Measurements from ENCODE around the gene ABCB7.

ABCB7 gene

DNA sequence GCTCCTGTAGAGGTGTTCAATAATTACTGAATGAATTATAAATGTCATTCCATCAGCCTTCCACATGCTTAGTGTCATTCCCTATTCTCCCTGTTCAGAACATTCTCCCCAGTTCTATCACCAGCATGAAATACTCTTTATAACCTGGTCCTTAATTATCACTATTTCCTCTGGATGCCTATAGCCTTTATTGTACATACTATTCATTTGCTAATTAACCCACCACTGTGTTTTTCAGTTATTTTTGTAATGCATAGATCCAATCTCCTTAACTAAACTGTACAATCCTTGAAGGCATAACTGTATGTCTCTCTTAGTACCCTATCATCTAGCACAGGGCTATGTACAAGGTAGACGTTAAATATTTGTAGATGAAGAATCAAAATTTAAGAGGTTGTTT is 1.2 kb downstream of the ABCB7 start:
- Histone ChIP-seq H3K36me3 (ENCODE audit: control insufficient read depth in 1 of 2, insufficient read depth in 2 of 2, low read length in 2 of 2) (no peaks in the 10 kb centered on the region), H3K79me1 (ENCODE audit: low read length) (peaks cover 3% of the 10 kb centered on the region), H4K8ac (ENCODE audit: low read depth, low read length) (no peak overlapping the region), H4K91ac (ENCODE audit: low read depth, low read length) (no peak overlapping the region), H3K27me3 (ENCODE audit: insufficient read depth, low read length) (no peaks in the 10 kb centered on the region), H3K18ac (ENCODE audit: low read length) (no peak overlapping the region), H3K4me2 (ENCODE audit: low read length) (no peak overlapping the region), H2BK5ac (ENCODE audit: low read depth, low read length, poor library complexity) (no peak overlapping the region), H3K9ac (ENCODE audit: low read length) (no peak overlapping the region), H3K4me1 (ENCODE audit: control insufficient read depth in 1 of 2, insufficient read depth in 2 of 2, low read length in 2 of 2) (peaks cover 0 to 2% of the 10 kb centered on the region in 2 experiments), H2BK12ac (ENCODE audit: low read length) (no peak overlapping the region), H3K4ac (ENCODE audit: low read depth, low read length) (no peak overlapping the region), H3K14ac (ENCODE audit: low read length) (no peak overlapping the region), H3K4me3 (ENCODE audit: low read depth, low read length) (no peak overlapping the region), H4K12ac (ENCODE audit: low read depth, low read length) (no peak overlapping the region), H2AFZ (ENCODE audit: insufficient read depth, low read length, poor library complexity) (no peak overlapping the region), H3K9me3 (ENCODE audit: insufficient read depth, low read depth, low read length) (no peaks in the 10 kb centered on the region), H2BK120ac (ENCODE audit: insufficient read depth, low read length, poor library complexity) (no peak overlapping the region), H3K27ac (ENCODE audit: low read depth, low read length) (no peak overlapping the region), H2AK5ac (ENCODE audit: low read length) (no peak overlapping the region), H3K79me2 (ENCODE audit: control insufficient read depth, insufficient read depth, low read length, poor library complexity) (peaks cover 1% of the 10 kb centered on the region), H3K23ac (ENCODE audit: low read length) (no peak overlapping the region)
- WGBS (ENCODE audit: extremely low coverage, insufficient coverage, insufficient read length), result no CpG with 5 or more reads among the region's 1 CpG
- no peak for DNase-seq

DNA sequence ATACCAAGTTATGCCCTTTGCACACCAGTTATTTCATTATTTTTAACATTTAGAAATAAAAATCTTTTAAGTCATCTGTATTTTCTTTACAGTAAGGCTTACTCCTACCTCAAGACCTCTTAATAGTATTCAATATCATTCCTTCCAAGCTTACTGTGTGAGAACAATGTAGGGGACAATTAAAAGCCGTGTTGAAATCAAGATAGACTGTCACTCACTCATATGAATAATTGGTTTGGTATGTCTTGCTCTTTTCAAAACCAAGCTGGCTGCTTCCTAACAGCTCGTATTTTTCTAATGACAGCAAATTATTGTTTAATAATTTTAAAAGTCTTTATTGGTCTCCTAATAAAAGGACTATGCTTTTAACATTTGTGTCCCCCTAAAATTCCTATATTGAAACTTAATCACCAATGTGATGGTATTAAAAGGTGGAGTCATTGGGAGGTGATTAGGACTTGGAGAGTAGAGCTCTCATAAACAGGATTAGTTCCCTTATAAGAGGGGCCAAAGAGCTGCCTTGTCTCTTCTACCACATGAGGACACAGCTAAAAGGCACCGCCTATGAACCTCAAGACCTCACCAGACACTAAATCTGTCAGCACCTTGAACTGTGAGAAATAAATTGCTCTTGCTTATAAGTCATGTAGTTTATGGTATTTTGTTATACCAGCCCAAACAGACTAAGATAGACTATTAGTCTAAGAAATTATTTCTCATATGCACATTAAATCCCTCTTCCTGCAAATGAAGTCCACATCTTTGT is 4.1 kb downstream of the ABCB7 start:
- Histone ChIP-seq H4K91ac (ENCODE audit: low read depth, low read length) (no peak overlapping the region), H2BK120ac (ENCODE audit: insufficient read depth, low read length, poor library complexity) (no peak overlapping the region)

DNA sequence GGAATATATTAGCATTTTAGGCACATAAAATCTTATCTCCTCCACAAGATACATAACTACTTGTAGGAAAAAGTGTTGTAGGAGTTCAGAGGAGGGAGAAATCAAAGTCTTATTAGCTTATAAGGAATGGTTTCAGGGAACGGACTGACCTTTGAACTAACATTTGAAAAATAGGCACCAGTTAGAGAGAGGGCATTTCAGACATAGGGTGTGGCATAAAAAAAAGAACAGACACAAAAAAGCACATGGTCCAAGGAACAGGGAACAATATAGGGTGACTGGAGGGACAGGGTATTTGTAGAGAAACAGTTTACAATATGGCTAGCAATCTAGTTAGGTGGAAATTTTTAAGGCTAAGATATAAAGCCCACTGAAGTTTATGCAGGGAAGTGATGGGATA is 6.4 kb downstream of the ABCB7 start:
- WGBS (ENCODE audit: extremely low coverage, insufficient coverage, insufficient read length), result no CpG with 5 or more reads among the region's 1 CpG
- no peak overlapping the region for H3K18ac ChIP-seq (ENCODE audit: low read length)
- DNase-seq, result no peak

More for the DNA sequence above, 4.1 kb downstream of the ABCB7 start:
- peaks cover 3% of the 10 kb centered on the region for H3K79me1 ChIP-seq (ENCODE audit: low read length)
- H3K23ac ChIP-seq (ENCODE audit: low read length), result no peak overlapping the region
- H3K18ac ChIP-seq (ENCODE audit: low read length), result no peak overlapping the region
- no peak overlapping the region for H2BK12ac ChIP-seq (ENCODE audit: low read length)
- no peaks in the 10 kb centered on the region for H3K27me3 ChIP-seq (ENCODE audit: insufficient read depth, low read length)
- H2AFZ ChIP-seq (ENCODE audit: insufficient read depth, low read length, poor library complexity), result no peak overlapping the region
- H3K4ac ChIP-seq (ENCODE audit: low read depth, low read length), result no peak overlapping the region
- H2AK5ac ChIP-seq (ENCODE audit: low read length), result no peak overlapping the region
- H4K12ac ChIP-seq (ENCODE audit: low read depth, low read length), result no peak overlapping the region
- peaks cover 0 to 2% of the 10 kb centered on the region in 2 experiments for H3K4me1 ChIP-seq (ENCODE audit: control insufficient read depth in 1 of 2, insufficient read depth in 2 of 2, low read length in 2 of 2)
- H3K9ac ChIP-seq (ENCODE audit: low read length), result no peak overlapping the region
- no peak overlapping the region for H3K27ac ChIP-seq (ENCODE audit: low read depth, low read length)
- H3K36me3 ChIP-seq (ENCODE audit: control insufficient read depth in 1 of 2, insufficient read depth in 2 of 2, low read length in 2 of 2), result no peaks in the 10 kb centered on the region
- DNase-seq, result peak in 1 of 2 donors; percentile 15
- no peak overlapping the region for H3K4me3 ChIP-seq (ENCODE audit: low read depth, low read length)
- H3K4me2 ChIP-seq (ENCODE audit: low read length), result no peak overlapping the region
- no peaks in the 10 kb centered on the region for H3K9me3 ChIP-seq (ENCODE audit: insufficient read depth, low read depth, low read length)
- H3K14ac ChIP-seq (ENCODE audit: low read length), result no peak overlapping the region
- no peak overlapping the region for H4K8ac ChIP-seq (ENCODE audit: low read depth, low read length)
- H3K79me2 ChIP-seq (ENCODE audit: control insufficient read depth, insufficient read depth, low read length, poor library complexity), result peaks cover 1% of the 10 kb centered on the region
- no peak overlapping the region for H2BK5ac ChIP-seq (ENCODE audit: low read depth, low read length, poor library complexity)
- WGBS (ENCODE audit: extremely low coverage, insufficient coverage, insufficient read length), result no CpG with 5 or more reads among the region's 3 CpGs

DNA sequence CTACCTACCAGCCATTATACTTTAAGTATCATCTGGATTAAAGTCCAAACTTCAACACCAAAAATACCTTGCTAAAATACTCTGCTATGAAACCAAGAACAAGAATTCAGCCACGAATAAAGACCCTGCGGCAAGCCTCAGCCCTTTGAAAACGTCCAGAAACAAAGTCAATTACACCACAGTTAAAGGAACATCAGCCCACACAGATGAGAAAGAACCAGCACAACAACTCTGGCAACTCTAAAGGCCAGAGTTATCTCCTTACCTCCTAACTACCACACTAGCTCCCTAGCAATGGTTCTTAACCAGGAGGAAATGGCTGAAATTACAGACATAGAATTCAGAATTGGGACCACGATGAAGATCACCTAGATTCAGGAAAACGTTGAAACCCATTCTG is 23.4 kb downstream of the ABCB7 start:
- no peak for DNase-seq
- H3K27ac ChIP-seq (ENCODE audit: low read depth, low read length), result no peak overlapping the region
- no peaks in the 10 kb centered on the region for H3K79me2 ChIP-seq (ENCODE audit: control insufficient read depth, insufficient read depth, low read length, poor library complexity)
- H3K23ac ChIP-seq (ENCODE audit: low read length), result no peak overlapping the region
- no peak overlapping the region for H2AFZ ChIP-seq (ENCODE audit: insufficient read depth, low read length, poor library complexity)
- H2BK5ac ChIP-seq (ENCODE audit: low read depth, low read length, poor library complexity), result no peak overlapping the region
- no peaks in the 10 kb centered on the region for H3K27me3 ChIP-seq (ENCODE audit: insufficient read depth, low read length)
- peaks cover 0 to 2% of the 10 kb centered on the region in 2 experiments for H3K4me1 ChIP-seq (ENCODE audit: control insufficient read depth in 1 of 2, insufficient read depth in 2 of 2, low read length in 2 of 2)
- H3K9me3 ChIP-seq (ENCODE audit: insufficient read depth, low read depth, low read length), result no peaks in the 10 kb centered on the region
- WGBS (ENCODE audit: extremely low coverage, insufficient coverage, insufficient read length), result no CpG with 5 or more reads among the region's 5 CpGs
- H3K4me3 ChIP-seq (ENCODE audit: low read depth, low read length), result no peak overlapping the region
- no peak overlapping the region for H3K9ac ChIP-seq (ENCODE audit: low read length)
- no peaks in the 10 kb centered on the region for H3K79me1 ChIP-seq (ENCODE audit: low read length)
- H3K4ac ChIP-seq (ENCODE audit: low read depth, low read length), result no peak overlapping the region
- no peak overlapping the region for H4K12ac ChIP-seq (ENCODE audit: low read depth, low read length)
- H2BK12ac ChIP-seq (ENCODE audit: low read length), result no peak overlapping the region
- no peak overlapping the region for H2AK5ac ChIP-seq (ENCODE audit: low read length)
- H3K14ac ChIP-seq (ENCODE audit: low read length), result no peak overlapping the region
- H3K18ac ChIP-seq (ENCODE audit: low read length), result no peak overlapping the region
- no peak overlapping the region for H4K8ac ChIP-seq (ENCODE audit: low read depth, low read length)
- H4K91ac ChIP-seq (ENCODE audit: low read depth, low read length), result no peak overlapping the region
- no peak overlapping the region for H3K4me2 ChIP-seq (ENCODE audit: low read length)
- H2BK120ac ChIP-seq (ENCODE audit: insufficient read depth, low read length, poor library complexity), result no peak overlapping the region
- no peaks in the 10 kb centered on the region for H3K36me3 ChIP-seq (ENCODE audit: control insufficient read depth in 1 of 2, insufficient read depth in 2 of 2, low read length in 2 of 2)

More for the DNA sequence above, 6.4 kb downstream of the ABCB7 start:
- no peak overlapping the region for H2AK5ac ChIP-seq (ENCODE audit: low read length)
- no peaks in the 10 kb centered on the region for H3K27me3 ChIP-seq (ENCODE audit: insufficient read depth, low read length)
- no peak overlapping the region for H3K14ac ChIP-seq (ENCODE audit: low read length)
- H4K91ac ChIP-seq (ENCODE audit: low read depth, low read length), result no peak overlapping the region
- H3K79me1 ChIP-seq (ENCODE audit: low read length), result no peaks in the 10 kb centered on the region
- no peaks in the 10 kb centered on the region for H3K9me3 ChIP-seq (ENCODE audit: insufficient read depth, low read depth, low read length)
- H3K4ac ChIP-seq (ENCODE audit: low read depth, low read length), result no peak overlapping the region
- H3K23ac ChIP-seq (ENCODE audit: low read length), result no peak overlapping the region
- no peak overlapping the region for H2AFZ ChIP-seq (ENCODE audit: insufficient read depth, low read length, poor library complexity)
- no peak overlapping the region for H3K9ac ChIP-seq (ENCODE audit: low read length)
- no peak overlapping the region for H2BK12ac ChIP-seq (ENCODE audit: low read length)
- no peak overlapping the region for H4K12ac ChIP-seq (ENCODE audit: low read depth, low read length)
- no peak overlapping the region for H4K8ac ChIP-seq (ENCODE audit: low read depth, low read length)
- H3K4me1 ChIP-seq (ENCODE audit: control insufficient read depth in 1 of 2, insufficient read depth in 2 of 2, low read length in 2 of 2), result no peaks in the 10 kb centered on the region
- H3K79me2 ChIP-seq (ENCODE audit: control insufficient read depth, insufficient read depth, low read length, poor library complexity), result no peaks in the 10 kb centered on the region
- H3K4me3 ChIP-seq (ENCODE audit: low read depth, low read length), result no peak overlapping the region
- no peak overlapping the region for H2BK5ac ChIP-seq (ENCODE audit: low read depth, low read length, poor library complexity)
- no peaks in the 10 kb centered on the region for H3K36me3 ChIP-seq (ENCODE audit: control insufficient read depth in 1 of 2, insufficient read depth in 2 of 2, low read length in 2 of 2)
- no peak overlapping the region for H3K27ac ChIP-seq (ENCODE audit: low read depth, low read length)
- H2BK120ac ChIP-seq (ENCODE audit: insufficient read depth, low read length, poor library complexity), result no peak overlapping the region
- H3K4me2 ChIP-seq (ENCODE audit: low read length), result no peak overlapping the region

All from trophoblast cell (in vitro differentiated cells and primary cell).